ENCODE results near the gene NIN.
"Not testable (repeated sequence)": the region's sequence is repeated elsewhere in the genome, so short reads cannot be mapped to it uniquely, and the experiment has no call there.

Gene NIN

DNA sequence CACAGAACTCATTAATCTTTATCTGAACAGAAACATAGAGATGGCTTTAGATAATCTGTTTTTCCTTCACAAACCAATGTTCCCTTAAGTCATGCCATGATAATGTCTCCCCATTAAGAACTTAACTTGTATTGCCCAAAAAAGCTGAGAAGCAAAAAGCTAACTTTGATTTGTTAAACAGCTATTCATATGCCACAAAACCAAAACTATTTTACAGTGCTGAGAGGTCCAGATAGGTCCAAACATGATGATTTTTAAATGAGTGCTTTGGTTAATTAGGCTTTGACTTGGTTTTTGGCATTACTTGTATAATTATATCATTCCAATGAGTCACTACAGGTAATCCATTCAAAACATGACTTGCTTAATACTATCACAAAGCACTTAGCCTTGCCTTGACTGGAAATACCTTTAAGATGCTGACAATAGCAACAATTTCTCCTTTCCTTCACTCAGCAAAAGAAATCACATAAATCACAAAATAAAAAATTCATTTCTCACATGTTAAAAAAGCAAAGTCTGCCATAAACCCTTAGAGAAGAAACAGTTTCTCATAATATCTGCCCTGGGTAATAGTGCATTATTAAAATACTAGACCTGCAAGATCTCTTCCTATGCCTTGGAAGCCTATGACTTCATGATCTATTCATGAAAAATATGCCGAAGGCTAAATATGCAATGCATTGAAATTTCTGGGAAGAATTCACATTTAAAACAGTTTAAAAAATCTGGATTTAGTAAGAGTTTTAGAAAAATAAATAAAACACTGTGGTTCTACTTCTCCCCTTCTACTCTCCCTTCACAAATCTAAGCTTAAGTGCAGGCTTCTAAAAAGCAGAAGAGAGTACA lies 110.8 kb downstream of the NIN start:
- DNase-seq (ENCODE audit: low read depth in 4 of 4, low spot score in 1 of 4): no peak

GRCh38 chr14:50718949-50719348 lies 112.0 kb downstream of the NIN start:
- DNase-seq (ENCODE audit: low read depth in 4 of 4, low spot score in 1 of 4): no peak

DNA sequence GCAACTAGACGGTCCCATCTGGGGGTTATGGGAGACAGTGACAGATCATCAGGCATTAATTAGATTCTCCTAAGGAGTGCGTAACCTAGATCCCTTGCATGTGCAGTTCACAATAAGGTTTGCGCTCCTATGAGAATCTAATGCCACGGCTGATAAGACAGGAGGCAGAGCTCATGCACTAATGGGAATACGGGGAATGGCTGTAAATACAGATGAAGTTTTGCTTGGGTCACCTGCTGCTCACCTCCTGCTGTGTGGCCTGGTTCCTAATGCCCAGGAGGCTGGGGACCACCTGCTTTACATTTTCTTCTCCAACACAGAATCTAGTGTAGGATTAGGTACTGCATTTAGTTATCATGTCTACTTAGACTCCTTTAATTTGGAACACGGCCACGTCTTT lies 113.2 kb downstream of the NIN start:
- no peak for DNase-seq (ENCODE audit: low read depth in 4 of 4, low spot score in 1 of 4)

DNA sequence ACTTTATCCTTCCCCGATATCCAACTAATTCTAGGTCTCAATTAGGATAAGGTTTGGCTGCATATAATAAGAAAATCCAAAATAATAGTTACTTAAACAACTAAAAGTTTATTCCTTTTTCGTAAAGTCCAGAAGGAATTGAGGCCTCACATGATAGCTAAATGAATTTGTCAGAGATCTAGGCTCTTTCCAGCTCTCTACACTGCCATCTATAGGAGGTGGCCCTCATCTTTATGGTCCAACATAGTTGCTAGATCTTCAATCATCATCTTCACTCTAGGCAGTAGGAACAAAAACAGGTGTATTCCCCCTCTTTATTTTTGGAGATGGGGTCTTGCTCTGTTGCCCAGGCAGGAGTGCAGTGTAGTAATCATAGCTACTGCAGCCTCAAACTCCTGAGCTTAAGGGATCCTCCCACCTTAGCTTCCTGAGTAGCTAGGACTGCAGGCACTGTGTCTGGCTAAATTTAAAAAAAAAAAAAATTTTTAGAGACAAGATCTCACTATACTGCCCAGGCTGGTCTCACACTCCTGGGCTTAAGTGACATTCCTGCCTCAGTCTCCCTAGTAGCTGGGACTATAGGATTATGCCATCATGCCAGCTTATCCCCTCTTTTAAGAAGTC lies 116.4 kb downstream of the NIN start:
- no peak for DNase-seq (ENCODE audit: low read depth in 4 of 4, low spot score in 1 of 4)

- no peak for DNase-seq (ENCODE audit: low read depth in 4 of 4, low spot score in 1 of 4)
Observed at GRCh38 chr14:50711043-50711442, 119.9 kb downstream of the NIN start.

GRCh38 chr14:50705026-50705593 lies 125.9 kb downstream of the NIN start:
- DNase-seq (ENCODE audit: low read depth in 4 of 4, low spot score in 1 of 4): no peak

GRCh38 chr14:50704454-50705010 lies 126.4 kb downstream of the NIN start:
- DNase-seq (ENCODE audit: low read depth in 4 of 4, low spot score in 1 of 4): no peak

- no peak for DNase-seq (ENCODE audit: low read depth in 4 of 4, low spot score in 1 of 4)
Observed at GRCh38 chr14:50697659-50698290, 133.2 kb downstream of the NIN start.

DNA sequence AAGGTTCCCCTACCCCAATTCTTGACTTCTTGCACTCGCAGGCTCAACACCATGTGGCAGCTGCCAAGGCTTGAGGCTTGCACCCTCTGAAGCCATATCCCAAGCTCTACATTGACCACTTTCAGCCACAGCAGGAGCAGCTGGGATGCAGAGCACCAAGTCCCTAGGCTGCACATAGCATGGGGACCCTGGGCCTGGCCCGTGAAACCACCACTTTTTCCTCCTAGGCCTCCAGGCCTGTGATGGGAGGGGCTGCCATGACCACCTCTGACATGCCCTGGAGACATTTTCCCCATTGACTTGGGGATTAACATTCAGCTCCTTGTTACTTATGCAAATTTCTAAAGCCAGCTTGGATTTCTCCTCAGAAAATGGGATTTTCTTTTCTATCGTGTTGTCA lies 136.7 kb downstream of the NIN start:
- not testable (repeated sequence) for DNase-seq (ENCODE audit: low read depth in 4 of 4, low spot score in 1 of 4)

DNA sequence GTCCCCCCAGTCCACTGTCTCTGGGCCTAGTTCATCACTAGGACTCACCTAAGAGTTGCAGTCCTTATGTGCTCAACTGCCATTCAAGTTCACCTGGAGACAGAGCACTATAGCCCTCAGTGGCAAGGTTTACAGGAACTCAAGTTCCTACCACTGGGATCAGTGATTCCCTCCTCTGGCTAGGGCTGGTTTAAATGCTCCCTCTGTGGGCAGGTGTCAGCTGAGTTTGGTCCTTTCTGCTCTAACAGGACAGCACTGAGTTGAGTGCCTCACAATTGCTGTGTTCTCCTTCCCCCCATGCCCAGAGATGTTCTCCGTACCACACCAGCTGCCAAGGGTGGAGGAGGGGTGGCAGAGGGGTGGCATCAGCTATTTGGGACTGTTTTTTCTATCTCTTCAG lies 142.1 kb downstream of the NIN start:
- no peak for DNase-seq (ENCODE audit: low read depth in 4 of 4, low spot score in 1 of 4)

DNA sequence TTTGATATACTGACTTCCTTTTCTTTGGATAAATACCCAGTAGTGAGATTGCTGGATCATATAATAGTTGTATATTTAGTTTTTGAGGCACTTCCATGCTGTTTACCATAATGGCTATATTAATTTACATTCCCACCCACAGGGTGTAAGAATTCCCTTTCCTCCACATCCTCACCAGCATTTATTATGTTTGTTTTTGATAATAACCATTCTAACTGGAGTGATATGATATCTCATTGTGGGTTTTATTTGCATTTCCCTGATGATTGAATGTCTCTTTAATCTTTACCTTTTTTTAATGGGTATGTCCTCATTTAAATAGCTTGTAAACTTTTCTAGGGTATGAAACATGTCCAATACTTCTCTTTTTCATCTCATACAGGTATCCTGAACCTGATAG lies 151.3 kb downstream of the NIN start:
- no peak for DNase-seq (ENCODE audit: low read depth in 4 of 4, low spot score in 1 of 4)

DNA sequence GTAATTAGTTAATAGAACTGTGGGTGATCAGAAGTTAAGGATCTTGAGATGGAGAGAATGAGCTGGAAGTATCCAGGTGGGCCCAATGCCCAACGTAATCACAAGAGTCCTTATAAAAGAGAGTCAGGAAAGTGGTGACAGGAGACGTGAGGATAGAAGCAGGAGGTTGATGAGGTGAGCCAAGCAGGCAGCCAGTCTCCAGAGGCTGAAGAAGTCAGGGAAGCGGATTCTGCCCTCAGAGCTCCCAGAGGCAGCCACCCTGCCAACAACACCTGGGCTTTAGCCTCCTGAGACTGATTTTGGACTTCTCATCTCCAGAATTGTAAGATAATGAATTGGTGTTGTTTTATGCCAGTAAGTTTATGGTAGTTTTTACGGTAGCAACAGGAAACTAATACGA lies 152.8 kb downstream of the NIN start:
- DNase-seq (ENCODE audit: low read depth in 4 of 4, low spot score in 1 of 4): no peak

DNA sequence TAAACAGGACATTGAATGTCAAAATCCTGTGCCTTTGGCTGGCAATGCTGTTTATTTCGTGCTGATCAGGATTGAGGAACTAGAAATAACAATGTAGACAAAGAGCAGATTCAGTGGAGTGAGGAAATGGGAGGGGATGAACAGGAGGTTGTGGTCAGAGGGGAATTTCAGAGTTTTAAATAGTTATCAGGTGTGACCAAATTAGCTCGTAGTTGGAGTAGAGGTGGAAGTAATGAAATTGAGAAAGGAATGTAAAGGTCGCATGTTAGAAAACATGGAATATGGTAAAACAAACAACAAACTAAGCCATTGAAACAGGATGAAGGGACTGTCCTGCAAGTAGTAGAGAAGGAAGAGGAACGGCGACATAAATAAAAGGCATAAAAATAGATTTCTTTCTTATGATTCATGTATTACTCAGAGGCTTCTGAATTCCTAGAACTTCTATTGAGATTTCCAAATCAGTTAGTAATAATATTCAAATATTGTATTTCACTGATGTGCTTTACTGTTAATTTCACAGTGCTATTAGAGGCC lies 153.4 kb downstream of the NIN start:
- no peak for DNase-seq (ENCODE audit: low read depth in 4 of 4, low spot score in 1 of 4)

DNA sequence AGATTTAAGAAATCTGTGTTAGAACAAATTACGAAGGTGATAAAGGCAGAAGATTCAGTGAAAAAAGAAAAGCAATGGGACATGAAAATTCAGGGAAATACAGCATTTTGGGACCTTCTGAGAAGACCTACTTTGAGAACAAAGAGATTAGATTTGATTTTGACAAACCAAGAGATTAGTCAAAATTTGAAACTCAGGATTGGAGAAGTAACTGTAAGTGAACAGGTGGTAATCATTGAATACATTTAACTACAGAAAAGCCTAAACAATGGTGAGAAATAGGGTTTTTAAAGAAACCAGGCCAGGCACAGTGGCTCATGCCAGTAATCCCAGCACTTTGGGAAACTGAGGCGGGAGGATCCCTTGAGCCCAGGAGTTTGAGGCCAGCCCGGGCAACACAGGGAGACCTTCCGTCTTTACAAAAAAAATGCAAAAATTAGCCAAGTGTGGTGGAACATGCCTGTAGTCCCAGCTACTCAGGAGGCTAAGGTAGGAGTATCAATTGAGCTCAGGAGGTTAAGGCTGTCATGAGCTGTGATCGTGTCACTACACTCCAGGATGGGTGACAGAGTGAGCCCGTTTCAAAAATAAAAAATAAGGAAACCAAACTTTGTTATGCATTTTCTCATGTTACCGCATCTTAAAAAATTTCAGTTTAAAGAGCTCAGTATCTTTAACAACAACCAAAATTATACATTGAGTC lies 154.0 kb downstream of the NIN start:
- DNase-seq (ENCODE audit: low read depth in 4 of 4, low spot score in 1 of 4): no peak

- DNase-seq (ENCODE audit: low read depth in 4 of 4, low spot score in 1 of 4): no peak
Observed at GRCh38 chr14:50675597-50675996, 155.4 kb downstream of the NIN start.

DNA sequence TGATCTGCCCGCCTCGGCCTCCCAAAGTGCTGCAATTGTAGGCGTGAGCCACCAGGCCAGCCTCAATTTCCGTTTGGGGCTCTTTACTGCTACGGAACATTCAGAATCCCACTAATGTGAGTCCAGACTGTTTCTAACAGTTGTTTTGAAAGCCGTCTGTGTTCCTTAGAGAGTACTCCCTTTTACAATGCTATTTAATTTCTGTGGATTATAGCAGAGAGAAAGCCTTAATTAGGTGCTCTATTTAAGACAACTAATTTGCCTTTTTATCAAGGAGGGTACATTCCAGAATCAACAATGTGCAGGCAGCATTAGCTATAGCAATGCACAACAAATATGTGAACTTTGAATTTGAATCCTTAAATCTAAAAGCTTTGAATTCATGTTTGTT lies 160.1 kb downstream of the NIN start:
- no peak for DNase-seq (ENCODE audit: low read depth in 4 of 4, low spot score in 1 of 4)

GRCh38 chr14:50670196-50670865 lies 160.6 kb downstream of the NIN start:
- DNase-seq (ENCODE audit: low read depth in 4 of 4, low spot score in 1 of 4): no peak

All from stimulated activated CD4-positive, alpha-beta T cell treated with anti-CD3 and anti-CD28 coated beads, Interleukin-1b, Interleukin-23, amount 100 ng/mL, for 24 hours (primary cell).